GM18868 (cell line): ENCODE measurements around the gene GNA12.
"Not testable (repeated sequence)": the region's sequence is repeated elsewhere in the genome, so short reads cannot be mapped to it uniquely, and the experiment has no call there.

Experiments used
- ATAC-seq: cut with Tn5 transposase; IDR thresholded peaks from one replicate; pipeline ENCODE4 v1.9.1; 2021; ENCODE audit warnings: mild to moderate bottlenecking, moderate library complexity; ENCODE audit not compliant: unreplicated experiment

Gene GNA12

GRCh38 chr7:2701424-2701823, 142.7 kb downstream of the GNA12 start:
- no peak for ATAC-seq

GRCh38 chr7:2700141-2700850, 143.8 kb downstream of the GNA12 start:
- no peak for ATAC-seq

- ATAC-seq: no peak
These were observed 144.9 kb downstream of the GNA12 start for GRCh38 chr7:2699289-2699620.

DNA sequence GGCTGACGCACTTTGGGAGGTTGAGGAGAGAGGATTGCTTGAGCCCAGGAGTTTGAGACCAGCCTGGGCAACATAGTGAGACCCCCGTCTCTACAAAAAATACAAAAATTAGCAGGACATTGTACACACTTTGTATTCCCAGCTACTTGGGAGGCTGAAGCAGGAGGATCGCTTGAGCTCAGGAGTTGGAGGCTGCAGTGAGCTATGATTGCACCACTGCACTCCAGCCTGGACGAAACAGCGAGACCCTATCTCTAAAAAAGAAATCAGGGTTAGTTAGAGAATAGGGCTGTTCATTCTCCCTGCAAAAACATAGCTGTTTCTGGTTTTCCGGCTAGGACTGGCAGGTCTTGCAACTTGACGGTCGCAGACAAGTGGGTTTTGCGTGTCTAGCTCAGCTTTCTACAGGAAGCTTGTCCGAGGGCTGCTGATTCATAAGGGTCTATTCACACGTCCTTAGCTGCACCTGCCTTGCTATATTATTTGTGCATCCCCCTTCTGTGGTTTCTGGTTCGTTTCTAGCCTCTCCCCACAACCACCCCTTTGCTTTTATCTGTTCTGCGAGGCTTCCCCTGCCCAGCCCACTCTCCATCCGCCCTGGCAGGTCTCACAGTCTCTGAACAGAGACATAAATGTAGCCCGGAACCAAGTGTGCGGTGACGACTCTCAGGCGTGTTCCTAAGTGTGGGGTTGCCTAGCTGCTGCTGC, 145.4 kb downstream of the GNA12 start:
- peak; percentile 94 for ATAC-seq

- not testable (repeated sequence) for ATAC-seq
These were observed 150.0 kb downstream of the GNA12 start for GRCh38 chr7:2694122-2694436.

GRCh38 chr7:2693420-2694121, 150.5 kb downstream of the GNA12 start:
- ATAC-seq: not testable (repeated sequence)

DNA sequence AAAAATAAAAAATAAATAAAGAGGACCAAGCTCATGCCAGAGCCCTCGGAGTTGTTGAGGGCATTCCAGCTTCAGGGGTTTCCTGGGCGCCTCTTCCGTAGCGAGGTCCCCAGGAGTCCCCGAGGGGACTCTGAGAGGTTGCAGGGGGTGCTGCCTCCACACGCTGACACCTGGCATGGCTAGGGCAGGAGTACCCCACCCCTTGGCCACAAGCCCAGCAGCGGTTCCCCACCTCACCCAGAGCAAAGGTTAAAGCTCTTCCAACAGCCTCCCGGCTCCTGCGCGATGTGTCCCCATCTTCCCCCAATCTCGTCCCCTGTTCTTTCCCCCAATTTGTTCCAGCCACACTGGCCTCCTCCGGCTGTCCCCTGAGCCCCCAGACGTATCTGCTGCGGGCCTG, 151.6 kb downstream of the GNA12 start:
- no peak for ATAC-seq

- not testable (repeated sequence) for ATAC-seq
These were observed 152.1 kb downstream of the GNA12 start for GRCh38 chr7:2691932-2692439.

DNA sequence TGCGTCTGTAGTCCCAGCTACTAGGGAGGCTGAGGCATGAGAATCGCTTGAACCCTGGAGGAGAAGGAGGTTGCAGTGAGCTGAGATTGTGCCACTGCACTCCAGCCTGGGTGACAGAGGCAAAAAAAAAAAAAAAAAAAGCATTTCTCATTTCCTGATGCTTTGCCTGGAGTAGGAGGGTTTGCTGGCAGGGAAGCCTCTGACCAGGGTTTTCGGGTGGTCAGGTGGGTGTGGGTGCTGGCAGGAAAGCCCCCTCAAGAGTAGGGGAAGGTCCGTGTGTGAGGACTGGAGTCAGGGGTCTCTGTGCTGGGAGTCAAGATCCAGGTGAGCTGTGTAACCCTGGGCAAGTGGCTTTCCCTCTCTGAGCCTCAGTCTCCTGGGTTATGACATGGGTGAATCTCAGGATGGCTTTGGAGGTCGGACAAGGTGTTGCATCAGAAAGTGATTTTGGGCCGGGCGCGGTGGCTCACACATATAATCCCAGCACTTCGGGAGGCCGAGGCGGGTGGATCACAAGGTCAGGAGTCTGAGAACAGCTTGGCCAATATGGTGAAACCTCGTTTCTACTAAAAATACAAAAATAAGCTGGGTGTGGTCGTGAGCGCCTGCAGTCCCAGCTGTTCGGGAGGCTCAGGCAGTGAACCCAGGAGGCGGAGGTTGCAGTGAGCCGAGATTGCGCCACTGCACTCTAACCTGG, 152.9 kb downstream of the GNA12 start:
- ATAC-seq: no peak

DNA sequence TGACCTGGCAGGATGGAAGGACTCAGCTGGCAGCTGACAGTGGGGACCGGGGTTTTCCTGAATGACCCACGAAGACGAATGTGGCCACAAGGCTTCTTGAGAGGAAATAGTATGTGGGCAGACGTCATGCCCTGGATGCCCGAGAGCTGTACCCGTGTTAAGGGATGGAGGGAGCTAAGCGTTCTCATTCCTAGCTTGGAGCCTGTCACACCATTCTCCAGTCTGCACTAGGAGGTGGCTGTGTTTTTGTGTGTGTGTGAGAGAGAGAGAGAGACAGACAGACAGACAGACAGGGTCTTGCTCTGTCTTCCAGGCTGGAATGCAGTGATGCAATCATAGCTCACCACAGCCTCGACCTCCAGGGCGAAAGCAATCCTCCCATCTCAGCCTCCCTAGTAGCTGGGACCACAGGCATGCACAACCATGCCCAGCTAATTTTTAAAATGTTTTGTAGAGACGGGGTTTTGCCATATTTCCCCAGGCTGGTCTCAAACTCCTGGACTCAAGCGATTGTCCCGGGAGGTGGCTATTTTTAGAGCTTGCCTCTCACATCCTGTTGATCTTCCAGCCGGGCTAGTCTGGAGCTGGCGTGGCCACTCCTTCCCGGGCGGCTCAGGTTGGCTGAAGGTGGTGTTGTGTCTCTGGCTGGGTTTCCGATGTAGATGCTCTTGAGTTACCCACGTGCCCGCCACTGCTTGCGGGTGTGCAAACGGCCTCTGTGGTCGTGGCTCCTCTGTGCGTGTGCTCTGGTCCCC, 154.0 kb downstream of the GNA12 start:
- no peak for ATAC-seq

- no peak for ATAC-seq
These were observed 154.7 kb downstream of the GNA12 start for GRCh38 chr7:2689343-2689847.

DNA sequence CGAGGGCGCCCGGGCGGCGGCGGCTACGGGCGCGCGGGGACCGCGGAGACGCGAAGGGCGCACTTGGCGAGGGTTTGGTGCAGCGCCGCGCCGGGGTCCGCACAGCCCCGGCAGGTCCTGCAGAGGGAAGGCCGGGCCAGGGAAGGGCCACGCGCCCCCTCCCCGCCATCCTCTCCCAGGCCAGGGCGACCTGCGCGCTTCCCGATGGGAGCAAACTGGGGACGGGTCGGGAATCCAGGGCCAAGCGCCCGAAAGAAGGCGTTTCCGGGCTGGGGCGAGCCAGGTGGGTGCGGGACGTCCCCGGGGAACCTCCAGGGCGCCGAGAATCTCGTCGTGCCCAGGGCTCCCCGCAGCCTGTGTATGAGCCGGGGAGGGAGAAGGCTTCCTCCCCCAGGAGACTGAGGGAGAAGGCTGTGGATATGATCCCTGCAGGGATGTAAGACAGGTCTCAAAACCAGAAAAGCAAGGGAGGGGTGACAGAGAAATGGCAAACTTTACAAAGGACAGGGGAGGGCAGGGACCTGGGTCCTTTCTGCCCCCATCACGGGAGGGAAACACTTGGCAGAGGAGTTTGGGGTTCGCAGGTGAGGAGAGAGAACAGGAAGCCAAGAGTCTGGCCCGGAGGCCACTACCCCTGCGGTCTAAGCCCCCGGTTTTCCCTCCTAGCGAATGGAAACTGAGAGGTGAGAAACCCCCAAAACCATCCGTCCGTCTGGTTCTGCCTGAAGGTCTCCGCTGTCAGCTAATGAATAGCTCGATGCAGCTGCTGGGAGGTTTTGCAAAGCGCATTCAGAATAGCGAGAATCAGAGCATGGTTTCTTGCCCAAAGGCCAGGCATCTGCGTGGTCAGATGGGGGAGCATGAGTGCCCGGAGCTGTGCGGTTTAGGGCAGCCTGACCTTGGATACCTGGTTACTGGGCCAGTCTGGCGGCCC, 155.4 kb downstream of the GNA12 start:
- peak; percentile 65 for ATAC-seq

DNA sequence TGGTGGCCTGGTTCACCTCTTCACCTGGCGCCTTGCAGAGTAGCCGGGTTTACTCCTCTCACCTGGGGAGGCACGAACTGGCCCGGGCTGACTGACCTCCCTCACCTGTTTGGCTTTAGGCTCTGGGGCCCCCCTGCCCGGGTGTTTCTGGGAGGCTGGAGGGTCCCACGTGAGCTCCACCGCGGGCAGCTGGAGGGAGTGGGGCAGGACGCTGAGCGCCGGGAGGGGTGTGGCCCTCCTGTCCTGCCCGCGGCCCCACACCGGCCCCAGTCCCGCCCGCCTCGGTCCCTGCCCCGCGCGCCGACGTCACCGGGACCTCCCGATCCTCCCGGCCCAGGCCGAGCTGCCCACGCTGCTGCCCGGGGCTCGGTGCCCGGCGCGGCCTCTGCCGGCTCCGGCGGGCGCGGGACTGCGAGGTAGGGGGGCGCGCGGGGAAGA, 156.2 kb downstream of the GNA12 start, which contains the start of gene AMZ1:
AMZ1 (plus strand) TSS at position 322 of the 438 bp plus-strand sequence. CDS start 12,250 bp downstream, outside the sequence.
- ATAC-seq: no peak

GRCh38 chr7:2687338-2687869, 156.7 kb downstream of the GNA12 start:
- ATAC-seq: no peak

DNA sequence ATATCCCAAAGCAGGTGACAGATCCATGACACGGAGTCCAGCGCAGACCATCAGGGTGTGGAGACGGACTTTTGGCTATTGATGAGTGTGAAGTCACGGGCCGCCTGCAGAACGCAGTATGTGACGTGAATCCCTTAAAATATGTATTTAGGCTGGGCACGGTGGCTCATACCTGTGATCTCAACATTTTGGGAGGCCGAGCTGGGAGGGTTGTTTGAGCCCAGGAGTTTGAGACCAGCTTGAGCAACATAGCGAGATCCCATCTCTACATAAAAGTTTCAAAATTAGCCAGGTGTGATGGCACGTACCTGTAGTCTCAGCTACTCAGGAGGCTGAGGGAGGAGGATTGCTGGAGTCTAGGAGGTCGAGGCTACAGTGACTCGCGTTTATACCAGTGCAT, 158.0 kb downstream of the GNA12 start:
- ATAC-seq: no peak

GRCh38 chr7:2684501-2684900, 159.6 kb downstream of the GNA12 start:
- ATAC-seq: no peak

- no peak for ATAC-seq
These were observed 161.9 kb downstream of the GNA12 start for GRCh38 chr7:2681929-2682799.
